Activated T-cell treated with anti-CD3 and anti-CD28 coated beads for 24 hours (primary cell): ENCODE results near the gene CHAF1A.

Source experiments
- DNase-seq: peaks from one replicate; pipeline ENCODE4 v3.0.0-alpha.2; 2020; ENCODE audit warnings: low read depth

CHAF1A gene

DNA sequence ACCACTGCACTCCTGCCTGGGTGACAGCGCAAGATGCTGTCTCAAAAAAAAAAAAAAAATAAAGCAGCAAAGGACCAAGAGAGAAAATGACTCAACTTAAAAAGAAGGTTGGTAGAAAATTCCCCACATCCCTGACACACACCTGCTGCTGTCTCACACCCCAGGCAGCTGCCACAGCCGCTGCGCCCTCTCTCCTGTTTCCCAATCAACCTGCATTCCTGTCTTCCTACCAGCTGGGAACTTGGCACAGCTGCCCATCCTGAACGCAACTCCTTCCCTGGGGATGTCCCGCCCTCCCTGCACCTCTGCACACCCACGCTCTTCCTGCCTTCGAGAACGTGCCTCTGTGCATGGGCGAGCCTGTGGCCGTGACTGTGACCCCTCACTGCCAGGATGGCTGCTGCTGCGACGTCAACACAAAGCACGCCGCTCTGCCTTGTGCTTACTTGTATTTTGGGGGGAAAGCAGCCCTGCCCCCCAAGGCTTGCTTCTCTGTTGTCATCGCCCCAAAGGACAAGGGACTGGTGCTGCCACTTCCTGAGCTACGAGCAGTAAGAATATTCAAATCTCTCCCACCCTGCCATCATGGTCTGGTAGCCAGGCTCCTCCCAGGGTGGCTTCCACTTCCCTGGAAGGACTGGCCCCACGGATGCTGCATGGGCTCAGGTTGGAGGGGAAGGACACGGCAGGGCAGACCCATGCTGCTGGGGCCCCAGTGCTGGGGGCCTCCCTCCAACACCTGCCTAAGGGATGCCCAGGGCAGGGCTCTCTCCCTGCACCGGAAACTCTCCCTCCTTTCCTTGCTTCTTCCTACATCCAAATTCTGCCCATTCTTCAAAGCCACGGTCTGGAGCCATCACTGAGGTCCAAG is 22.8 kb upstream of the CHAF1A start:
- no peak for DNase-seq

GRCh38 chr19:4380254-4380727 is 22.1 kb upstream of the CHAF1A start:
- no peak for DNase-seq

GRCh38 chr19:4385291-4386040 is 17.0 kb upstream of the CHAF1A start:
- no peak for DNase-seq

DNA sequence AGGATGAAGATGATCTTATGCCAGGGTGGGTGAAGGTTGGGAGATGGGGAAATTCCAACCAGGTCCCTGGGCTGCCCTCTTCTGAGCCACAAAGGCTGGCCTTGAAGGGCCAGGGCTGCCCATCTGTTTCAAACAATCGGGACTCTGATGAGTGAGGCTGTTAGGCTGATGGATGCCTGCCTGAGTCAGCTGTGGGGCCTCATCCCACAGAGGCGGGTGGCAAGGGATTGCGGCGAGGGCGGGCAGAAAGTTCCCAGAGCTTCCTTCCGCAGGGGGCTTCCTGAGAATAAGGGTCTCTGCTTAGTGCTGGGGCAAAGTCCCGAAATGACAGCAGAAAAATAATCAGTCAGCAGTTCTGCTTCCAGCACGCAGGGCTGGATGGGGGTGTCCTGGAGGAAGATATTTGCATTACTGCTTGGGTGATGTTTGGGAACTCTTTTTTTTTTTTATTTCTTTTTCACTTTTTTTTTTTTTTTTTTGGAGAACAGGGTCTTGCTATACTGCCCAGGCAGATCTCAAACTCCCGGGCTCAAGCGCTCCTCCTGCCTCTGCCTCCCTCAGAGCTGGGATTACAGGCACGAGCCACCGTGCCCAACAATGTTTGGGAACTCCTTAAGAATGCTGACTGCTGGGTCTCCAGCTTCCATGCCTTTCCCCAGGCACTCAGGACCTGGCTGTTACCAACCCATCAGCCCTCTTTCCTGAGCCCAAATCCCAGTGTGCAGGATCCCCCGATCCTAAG is 16.2 kb upstream of the CHAF1A start:
- DNase-seq: no peak

- DNase-seq: no peak
Observed at GRCh38 chr19:4388337-4389063, 13.9 kb upstream of the CHAF1A start.

DNA sequence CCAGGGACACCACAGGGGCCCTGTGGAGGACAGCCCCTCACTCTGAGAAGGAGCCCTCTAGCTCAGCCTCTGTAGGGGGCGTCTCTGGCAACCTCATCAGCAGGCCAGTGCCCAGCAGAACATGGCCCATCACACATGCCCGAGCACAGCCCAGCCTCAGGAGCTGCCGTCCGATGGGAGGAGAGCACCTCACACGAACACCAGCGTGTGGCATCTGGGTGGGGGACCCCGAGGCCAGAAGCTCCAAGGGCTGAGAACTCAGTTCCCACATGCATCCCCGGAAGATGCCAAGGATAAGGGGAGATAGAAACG is 13.4 kb upstream of the CHAF1A start:
- DNase-seq: no peak

DNA sequence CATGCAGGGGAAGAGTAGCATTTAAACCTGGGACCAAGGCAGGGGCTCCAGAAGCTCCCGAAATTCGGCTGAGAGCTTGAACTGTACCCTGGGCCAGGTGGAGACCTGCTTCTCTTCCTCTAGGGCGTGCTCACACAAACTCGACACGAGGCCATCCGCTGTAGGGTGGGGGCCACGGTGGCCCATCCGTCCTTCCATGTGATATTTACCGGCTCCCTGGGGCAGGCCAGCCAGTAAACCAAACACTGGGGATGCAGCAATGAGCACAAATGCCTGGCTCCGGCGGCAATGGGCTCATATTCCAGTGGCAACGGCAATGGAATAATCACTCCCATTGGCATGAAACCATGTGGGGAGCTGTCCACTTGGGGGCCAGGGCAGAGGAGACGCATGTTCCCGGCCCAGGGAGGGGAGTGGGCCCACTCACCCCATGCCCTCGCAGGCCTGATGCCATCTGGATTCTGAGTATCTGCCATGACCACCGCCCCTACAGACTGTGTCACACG is 12.9 kb upstream of the CHAF1A start:
- DNase-seq: no peak

GRCh38 chr19:4390017-4390566 is 12.3 kb upstream of the CHAF1A start:
- DNase-seq: no peak

DNA sequence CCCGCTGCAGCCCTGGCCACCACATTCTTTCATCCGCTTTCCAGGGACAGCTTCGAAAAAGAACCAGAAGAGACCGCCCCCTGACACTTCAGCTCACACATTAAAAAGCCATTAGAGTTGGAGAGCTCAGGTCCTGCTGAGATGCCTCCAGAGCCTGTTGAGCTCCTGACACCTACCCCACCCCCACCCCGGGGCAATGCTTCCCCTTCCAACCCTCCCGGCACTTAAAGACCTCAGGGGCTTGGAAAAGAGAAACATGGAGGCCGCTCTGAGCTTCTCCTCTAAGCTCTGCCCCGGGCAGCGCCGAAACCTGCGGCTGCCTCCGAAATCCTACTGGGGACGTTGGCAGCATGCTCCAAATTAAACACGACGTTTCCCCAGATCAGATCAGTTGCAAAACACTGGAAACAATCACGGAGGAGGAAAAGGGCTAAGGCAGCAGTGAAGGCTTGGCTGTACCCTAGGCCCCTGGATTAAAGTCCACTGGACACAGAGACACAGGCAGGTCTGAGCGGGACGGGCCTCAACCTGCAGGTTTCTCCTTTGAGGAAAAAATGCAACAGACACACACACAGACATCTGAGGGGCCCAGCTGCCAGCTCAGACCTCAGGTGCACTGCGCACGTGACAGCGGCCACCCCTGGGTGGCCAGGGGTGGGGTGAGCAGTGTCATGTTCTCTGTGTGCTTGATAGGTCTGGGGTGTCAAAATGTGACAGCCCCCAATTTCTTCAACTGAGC is 11.7 kb upstream of the CHAF1A start:
- no peak for DNase-seq

DNA sequence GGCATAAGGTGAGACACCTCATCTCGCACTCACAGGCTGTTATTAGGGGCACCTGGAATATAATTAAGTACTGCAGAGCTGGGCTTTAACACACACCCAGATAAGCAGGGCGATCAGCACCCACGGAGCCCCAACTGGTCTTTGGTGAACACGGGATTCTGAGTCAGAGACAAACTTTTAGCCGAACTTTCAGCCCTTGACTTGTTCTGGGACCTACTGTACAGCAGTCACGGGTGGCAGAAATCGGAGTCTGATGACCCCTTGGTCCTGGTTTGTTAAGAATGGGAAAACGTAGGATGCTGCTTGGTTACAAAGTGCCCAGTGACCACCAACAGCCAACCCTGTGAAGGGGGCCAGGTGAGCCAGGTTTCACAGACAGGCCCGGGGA is 11.1 kb upstream of the CHAF1A start:
- no peak for DNase-seq

DNA sequence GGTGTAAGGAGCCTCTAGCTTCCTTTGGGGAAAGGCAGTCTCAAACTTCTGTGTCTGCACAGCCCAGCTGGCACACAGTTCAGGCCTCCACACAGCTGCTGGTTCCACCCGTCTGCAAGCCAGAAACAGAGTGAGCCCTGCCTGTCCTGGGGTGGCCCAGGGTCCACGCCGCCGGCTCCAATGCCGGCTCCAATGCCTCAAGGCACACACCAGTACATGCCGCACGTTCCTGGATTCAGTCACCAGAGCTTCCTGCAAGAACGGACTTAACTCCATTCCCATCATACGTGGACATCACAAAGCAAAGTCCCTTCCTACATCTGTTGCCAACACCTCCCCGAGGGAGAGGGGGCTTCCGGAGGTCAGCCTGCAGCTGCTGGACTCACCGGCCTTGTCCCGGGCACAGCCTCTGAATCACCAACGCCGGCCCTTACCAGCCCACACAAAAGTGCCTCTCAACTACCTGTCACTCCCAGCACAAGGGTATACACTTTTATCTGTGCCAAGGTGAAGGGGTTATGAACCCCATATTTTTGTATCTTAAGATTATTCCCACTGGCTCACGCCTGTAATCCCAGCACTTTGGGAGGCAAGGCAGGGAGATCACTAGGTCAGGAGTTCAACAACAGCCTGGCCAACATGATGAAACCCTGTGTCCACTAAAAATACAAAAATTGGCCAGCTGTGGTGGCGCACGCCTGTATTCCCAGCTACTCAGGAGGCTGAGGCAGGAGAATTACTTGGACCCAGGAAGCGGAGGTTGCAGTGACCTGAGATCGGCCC is 10.5 kb upstream of the CHAF1A start:
- no peak for DNase-seq

GRCh38 chr19:4393947-4394590 is 8.4 kb upstream of the CHAF1A start:
- no peak for DNase-seq

DNA sequence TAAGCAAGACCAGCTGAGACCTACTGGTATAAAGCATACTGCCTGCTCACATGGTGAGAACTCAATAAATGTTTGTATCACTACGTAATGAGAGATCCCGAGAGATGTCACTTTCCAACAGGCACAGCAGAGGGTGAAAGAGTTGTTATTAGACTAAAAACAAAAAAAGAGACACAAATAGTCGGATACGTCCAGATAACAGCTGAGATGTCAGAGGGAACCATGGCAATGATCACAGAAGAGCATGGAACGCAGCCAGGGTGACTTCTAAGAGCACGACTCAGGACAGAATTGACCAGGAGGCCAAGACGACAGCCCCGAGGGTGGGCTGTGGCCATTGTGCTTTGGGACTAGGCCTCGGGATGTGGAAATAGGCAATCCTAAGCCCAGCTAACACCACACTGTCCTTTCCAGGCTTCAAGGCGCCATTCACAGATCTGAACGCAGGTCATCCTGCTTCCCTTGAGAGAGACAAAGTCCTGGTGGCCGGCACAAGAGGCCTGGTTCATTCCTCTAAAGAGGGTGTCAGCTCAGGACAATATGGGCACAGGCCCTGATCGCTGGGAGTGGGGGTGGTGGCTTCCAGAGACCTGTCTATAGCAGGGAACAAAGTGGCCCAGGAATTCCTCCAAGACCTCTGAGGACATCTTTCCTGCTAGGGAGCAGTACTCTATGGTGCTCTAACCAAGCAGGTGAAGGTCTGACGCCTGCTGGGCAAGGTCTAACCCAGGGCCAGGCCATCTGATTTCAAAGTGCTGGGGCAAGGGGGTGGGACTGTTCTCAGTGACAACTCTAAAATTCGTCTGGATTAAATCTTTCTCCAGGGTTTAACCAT is 5.3 kb upstream of the CHAF1A start:
- no peak for DNase-seq

GRCh38 chr19:4399812-4400134 is 2.7 kb upstream of the CHAF1A start:
- no peak for DNase-seq

DNA sequence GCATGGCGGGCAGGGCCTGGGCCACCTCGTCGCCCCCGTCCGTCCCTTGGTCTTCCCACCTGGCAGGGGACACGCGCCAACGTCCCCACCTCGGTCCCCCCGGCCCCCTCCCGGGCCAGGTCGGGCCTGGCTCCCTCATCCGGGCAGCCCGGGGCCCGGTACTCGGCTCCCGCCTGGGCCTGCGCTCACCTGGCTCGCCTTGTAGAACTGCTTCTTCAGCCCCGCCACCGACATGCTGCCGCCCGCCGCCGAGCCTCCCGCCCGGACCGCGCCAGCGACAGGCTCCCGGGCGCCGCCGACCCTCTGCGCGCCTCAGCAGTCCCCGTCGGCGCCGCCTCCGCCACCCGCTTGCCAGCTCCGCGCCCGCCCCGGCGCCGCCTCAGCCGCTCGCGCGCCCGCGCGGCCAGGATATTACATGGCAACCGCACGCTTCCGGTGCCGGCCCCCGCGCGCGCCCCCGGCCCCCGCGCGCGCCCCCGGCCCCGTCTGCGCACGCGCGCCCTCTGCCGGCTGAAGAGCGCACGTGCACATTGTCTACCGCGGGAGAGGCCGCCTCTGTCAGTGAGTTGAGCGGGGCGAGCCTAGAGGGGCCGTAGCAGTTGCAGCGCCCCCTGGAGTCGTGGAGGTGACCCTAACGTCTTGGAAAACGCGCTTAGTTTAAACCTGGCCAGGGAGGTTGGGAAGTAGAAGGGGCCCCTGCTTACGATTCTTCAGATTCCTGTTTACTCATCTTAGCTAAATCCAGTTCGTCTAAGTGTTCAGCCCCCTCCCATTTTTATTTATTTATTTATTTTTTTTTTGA is 2.1 kb upstream of the CHAF1A start, which contains the start of gene SH3GL1:
Gene SH3GL1, minus strand, starts transcription at position 413 of the 802 bp plus-strand sequence. Its CDS starts 179 bp downstream, at position 234.
- peak; percentile 90 for DNase-seq

GRCh38 chr19:4401769-4402170 is 670 bp upstream of the CHAF1A start:
- no peak for DNase-seq

DNA sequence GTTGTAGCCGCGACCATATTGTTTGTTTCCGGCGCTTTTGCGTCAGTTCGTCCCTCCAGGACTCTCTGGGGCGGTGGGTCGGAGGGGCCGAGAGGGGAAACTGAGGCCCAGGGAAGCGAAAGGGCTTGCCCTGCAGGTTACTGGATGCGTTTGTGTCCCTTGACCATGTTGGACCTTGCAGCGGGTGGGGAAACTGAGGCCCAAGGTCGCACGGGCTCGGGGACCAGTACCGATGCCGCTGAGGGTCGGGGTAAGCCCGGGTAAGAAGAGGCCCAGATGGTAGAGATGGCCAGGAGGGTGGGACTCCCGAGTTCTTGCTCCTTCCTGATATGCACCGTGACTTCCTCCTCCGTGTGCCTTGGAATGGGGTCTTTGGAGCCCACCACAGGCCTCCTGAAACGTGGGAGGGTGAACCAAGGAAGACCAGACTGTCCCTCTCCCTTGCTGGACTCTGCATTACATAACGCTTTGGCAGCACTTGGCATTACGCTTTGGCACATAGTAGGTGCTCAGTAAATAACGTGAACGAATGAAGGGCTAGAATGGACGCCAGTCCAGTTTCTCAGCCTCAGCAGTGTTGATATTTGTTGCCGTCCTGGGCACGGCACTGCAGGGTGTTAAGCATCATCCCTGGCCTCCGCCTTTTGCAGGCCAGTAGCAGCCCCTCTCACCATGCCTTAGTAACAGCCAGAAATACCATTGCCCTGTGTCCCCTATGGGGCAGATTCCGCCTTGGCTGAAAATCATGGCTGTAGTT is 743 bp downstream of the CHAF1A start:
- no peak for DNase-seq
